NCI-H2196 treated with DMSO at 0.1 percent for 48 hours (cell line): Measurements from ENCODE around the gene MRPL20.
"Not testable (repeated sequence)": the region's sequence is repeated elsewhere in the genome, so short reads cannot be mapped to it uniquely, and the experiment has no call there.

ENCODE experiments used
- DNase-seq: peaks from one replicate; lab custom pipeline; 2025; ENCODE audit not compliant: unreplicated experiment; lab: John Stamatoyannopoulos, UW

The MRPL20 gene

GRCh38 chr1:1437904-1438376, 30.8 kb upstream of the MRPL20 start:
- no peak for DNase-seq

GRCh38 chr1:1437033-1437903, 30.2 kb upstream of the MRPL20 start:
- no peak for DNase-seq

- DNase-seq, result no peak
Measured at GRCh38 chr1:1436630-1437032, 29.5 kb upstream of the MRPL20 start.

- no peak for DNase-seq
Measured at GRCh38 chr1:1435911-1436629, 29.0 kb upstream of the MRPL20 start.

- peak; percentile 44 for DNase-seq
Measured at GRCh38 chr1:1435106-1435903, 28.2 kb upstream of the MRPL20 start, which contains the start of gene VWA1. TSS of gene VWA1 (plus strand) at chr1:1435690. CDS start at chr1:1435749, 59 bp downstream.

- DNase-seq, result no peak
Measured at GRCh38 chr1:1434824-1435105, 27.7 kb upstream of the MRPL20 start.

- peak; percentile 45 for DNase-seq
Measured at GRCh38 chr1:1434131-1434823, 27.2 kb upstream of the MRPL20 start.

- DNase-seq, result no peak
Measured at GRCh38 chr1:1433804-1434130, 26.7 kb upstream of the MRPL20 start.

- DNase-seq, result peak; percentile 80
Measured at GRCh38 chr1:1432951-1433803, 26.1 kb upstream of the MRPL20 start.

- no peak for DNase-seq
Measured at GRCh38 chr1:1432274-1432950, 25.3 kb upstream of the MRPL20 start.

GRCh38 chr1:1431845-1432273, 24.8 kb upstream of the MRPL20 start:
- no peak for DNase-seq

- no peak for DNase-seq
Measured at GRCh38 chr1:1430992-1431844, 24.1 kb upstream of the MRPL20 start.

GRCh38 chr1:1430114-1430982, 23.3 kb upstream of the MRPL20 start:
- DNase-seq, result peak; percentile 56

- DNase-seq, result no peak
Measured at GRCh38 chr1:1429671-1430073, 22.6 kb upstream of the MRPL20 start.

- not testable (repeated sequence) for DNase-seq
Measured at GRCh38 chr1:1428967-1429366, 21.9 kb upstream of the MRPL20 start.

GRCh38 chr1:1428174-1428573, 21.1 kb upstream of the MRPL20 start:
- no peak for DNase-seq

- no peak for DNase-seq
Measured at GRCh38 chr1:1427820-1428148, 20.7 kb upstream of the MRPL20 start.
